ENCODE results near the gene F7.

GRCh38 chr13:113063091-113063491 lies 42.5 kb upstream of the F7 start:
- TF ChIP-seq CTCF (IDR thresholded peaks at IDR 0.05), result no peak
- no peak for TF ChIP-seq EP300 (IDR thresholded peaks at IDR 0.05)
